OCI-LY1 (cell line): ENCODE data around the gene TNFAIP6.

Experiments
- H2AFZ ChIP-seq: fragments of 200-600 bp; sonication (generic), shearing (Covaris generic); 2 replicates; pipeline ENCODE4 v1.6.0; 2014; ENCODE audit warnings: antibody characterized with exemption, mild to moderate bottlenecking, low read length
- H3F3A ChIP-seq: fragments of 200-600 bp; sonication (generic), shearing (Covaris generic); 2 replicates; pipeline ENCODE4 v1.6.0; 2014; ENCODE audit warnings: mild to moderate bottlenecking, antibody characterized with exemption, low read length, moderate library complexity; ENCODE audit not compliant: insufficient read depth
- H3K27ac ChIP-seq: fragments of 200-600 bp; sonication (generic); 2 replicates; pipeline ENCODE4 v1.5.1; 2014; ENCODE audit warnings: low read length, mixed run types, mild to moderate bottlenecking, low read depth; ENCODE audit not compliant: poor library complexity, severe bottlenecking
- H3K27me3 ChIP-seq: fragments of 200-600 bp; sonication (generic); 2 replicates; pipeline ENCODE4 v1.6.0; 2014; ENCODE audit warnings: antibody characterized with exemption, mild to moderate bottlenecking, low read length, moderate library complexity; ENCODE audit not compliant: insufficient read depth
- H3K36me3 ChIP-seq: fragments of 200-600 bp; sonication (generic); 2 replicates; pipeline ENCODE4 v1.6.1; 2014; ENCODE audit warnings: mild to moderate bottlenecking, antibody characterized with exemption, low read length, moderate library complexity, mixed read lengths; ENCODE audit not compliant: insufficient read depth
- H3K4me1 ChIP-seq: fragments of 200-600 bp; sonication (generic); 2 replicates; pipeline ENCODE4 v1.5.1; 2014; ENCODE audit warnings: mild to moderate bottlenecking, low read length, moderate library complexity; ENCODE audit not compliant: insufficient read depth, severe bottlenecking
- H3K4me2 ChIP-seq: fragments of 200-600 bp; sonication (generic), shearing (Covaris generic); 2 replicates; pipeline ENCODE4 v1.6.1; 2014; ENCODE audit warnings: low read length
- H3K4me3 ChIP-seq: fragments of 200-600 bp; sonication (generic); 2 replicates; pipeline ENCODE4 v1.5.1; 2014; ENCODE audit warnings: low read length, low read depth, mild to moderate bottlenecking, mixed read lengths; ENCODE audit not compliant: poor library complexity, severe bottlenecking
- H3K79me2 ChIP-seq: fragments of 200-600 bp; shearing (Covaris generic); 2 replicates; pipeline ENCODE4 v1.6.1; 2016; ENCODE audit warnings: mixed run types, low read length, mixed read lengths; ENCODE audit not compliant: insufficient read depth
- H3K9ac ChIP-seq: fragments of 200-600 bp; sonication (generic), shearing (Covaris generic); 2 replicates; pipeline ENCODE4 v1.6.1; 2014; ENCODE audit warnings: mild to moderate bottlenecking, low read length, mixed read lengths
- H3K9me2 ChIP-seq: fragments of 200-600 bp; sonication (generic), shearing (Covaris generic); 2 replicates; pipeline ENCODE4 v1.6.1; 2014; ENCODE audit warnings: low read depth, mild to moderate bottlenecking, low read length, mixed read lengths
- H3K9me3 ChIP-seq: fragments of 200-600 bp; shearing (Covaris generic); 2 replicates; pipeline ENCODE4 v1.6.1; 2014; ENCODE audit warnings: low read length, mixed read lengths
- H4K20me1 ChIP-seq: fragments of 200-600 bp; sonication (generic), shearing (Covaris generic); 2 replicates; pipeline ENCODE4 v1.6.0; 2016; ENCODE audit warnings: mild to moderate bottlenecking, low read length; ENCODE audit not compliant: insufficient read depth
- CTCF ChIP-seq: fragments of 200-600 bp; sonication (generic), shearing (Covaris generic); IDR thresholded peaks from 2 replicates; pipeline ENCODE4 v1.5.1; 2017; ENCODE audit warnings: mild to moderate bottlenecking, antibody characterized with exemption, low read length, moderate library complexity, mixed read lengths
- EZH2 ChIP-seq: fragments of 200-600 bp; sonication (generic), shearing (Covaris generic); IDR thresholded peaks from 2 replicates; pipeline ENCODE4 v1.8.0; 2017; ENCODE audit warnings: borderline replicate concordance, mixed run types, mild to moderate bottlenecking, antibody characterized with exemption, low read length, moderate library complexity, mixed read lengths

The TNFAIP6 gene

DNA sequence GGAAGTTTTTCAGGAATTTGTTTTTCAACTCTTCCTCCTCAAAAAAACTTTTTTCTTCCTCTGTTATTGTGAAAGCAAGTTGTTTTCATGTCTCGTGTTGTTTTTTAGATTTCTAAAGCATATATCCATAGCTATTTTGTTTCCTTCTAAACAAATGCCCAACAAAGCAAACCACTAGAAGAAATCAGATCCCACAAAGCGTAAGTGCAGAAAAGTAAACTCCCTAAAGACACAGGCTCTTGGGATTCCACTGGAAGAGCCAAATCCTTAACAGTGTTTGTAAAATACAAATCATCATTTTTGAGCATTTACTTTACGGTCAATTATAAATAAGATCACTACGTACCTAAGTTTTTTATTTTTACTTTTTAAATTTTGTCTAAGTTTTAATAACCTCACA, 30.6 kb downstream of the TNFAIP6 start:
- H3K9ac ChIP-seq, result no peak overlapping the region
- H3K4me3 ChIP-seq, result no peak overlapping the region
- H4K20me1 ChIP-seq, result no peaks in the 10 kb centered on the region
- no peaks in the 10 kb centered on the region for H3K27me3 ChIP-seq
- no peaks in the 10 kb centered on the region for H3F3A ChIP-seq
- no peak overlapping the region for H3K4me2 ChIP-seq
- no peak overlapping the region for H3K27ac ChIP-seq
- H3K79me2 ChIP-seq, result no peaks in the 10 kb centered on the region
- no peaks in the 10 kb centered on the region for H3K4me1 ChIP-seq
- TF ChIP-seq CTCF (no peak), EZH2 (no peak)
- no peaks in the 10 kb centered on the region; the same call in 1 of the 2 replicates for H3K36me3 ChIP-seq
- no peaks in the 10 kb centered on the region for H3K9me3 ChIP-seq
- no peaks in the 10 kb centered on the region for H3K9me2 ChIP-seq
- H2AFZ ChIP-seq, result no peak overlapping the region

GRCh38 chr2:151391436-151391835, 34.0 kb downstream of the TNFAIP6 start:
- H3K27ac ChIP-seq, result no peak overlapping the region
- H2AFZ ChIP-seq, result no peak overlapping the region
- no peaks in the 10 kb centered on the region for H4K20me1 ChIP-seq
- no peaks in the 10 kb centered on the region for H3K27me3 ChIP-seq
- H3K4me2 ChIP-seq, result no peak overlapping the region
- no peaks in the 10 kb centered on the region for H3K79me2 ChIP-seq
- H3K9me2 ChIP-seq, result no peaks in the 10 kb centered on the region
- no peaks in the 10 kb centered on the region for H3K9me3 ChIP-seq
- no peaks in the 10 kb centered on the region; the same call in 1 of the 2 replicates for H3K36me3 ChIP-seq
- H3K9ac ChIP-seq, result no peak overlapping the region
- no peak overlapping the region for H3K4me3 ChIP-seq
- no peaks in the 10 kb centered on the region for H3K4me1 ChIP-seq
- TF ChIP-seq EZH2 (no peak), CTCF (no peak)
- H3F3A ChIP-seq, result no peaks in the 10 kb centered on the region

DNA sequence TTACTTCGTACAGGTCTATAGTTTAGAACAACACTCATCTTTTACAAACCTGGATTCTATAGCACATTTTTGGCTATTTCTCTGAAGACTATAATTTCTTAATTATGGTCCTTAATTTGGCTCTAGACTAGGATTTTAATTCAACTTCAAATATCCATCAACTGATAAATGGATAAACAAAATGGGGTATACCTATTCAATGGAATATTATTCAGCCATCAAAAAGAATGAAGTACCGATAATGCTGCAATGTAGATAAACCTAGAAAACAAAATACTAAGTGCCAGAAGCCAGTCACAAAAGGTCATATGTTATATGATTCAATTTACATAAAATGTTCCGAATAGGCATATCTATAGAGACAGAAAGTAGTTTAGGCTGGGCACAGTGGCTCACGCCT, 37.1 kb downstream of the TNFAIP6 start:
- Histone ChIP-seq H2AFZ (no peak overlapping the region), H3K9me2 (no peaks in the 10 kb centered on the region), H3K27me3 (no peaks in the 10 kb centered on the region), H3K4me2 (no peak overlapping the region), H3K36me3 (no peaks in the 10 kb centered on the region; the same call in 1 of the 2 replicates), H3K79me2 (no peaks in the 10 kb centered on the region), H3K4me1 (no peaks in the 10 kb centered on the region), H3K4me3 (no peak overlapping the region), H3K27ac (no peak overlapping the region), H3K9ac (no peak overlapping the region), H3K9me3 (no peaks in the 10 kb centered on the region), H4K20me1 (no peaks in the 10 kb centered on the region), H3F3A (no peaks in the 10 kb centered on the region)
- TF ChIP-seq EZH2 (no peak), CTCF (no peak)
